GM04504 (cell line): ENCODE results near the gene SEC61A2.
A peak's percentile ranks its signal among the peaks of the same experiment; 100 is the strongest.

Experiments
- DNase-seq: peaks from one replicate; pipeline ENCODE4 v3.0.0-alpha.2; 2012; ENCODE audit warnings: low read depth

SEC61A2 gene

GRCh38 chr10:12196531-12197211 lies 67.2 kb downstream of the SEC61A2 start:
- no peak for DNase-seq

DNA sequence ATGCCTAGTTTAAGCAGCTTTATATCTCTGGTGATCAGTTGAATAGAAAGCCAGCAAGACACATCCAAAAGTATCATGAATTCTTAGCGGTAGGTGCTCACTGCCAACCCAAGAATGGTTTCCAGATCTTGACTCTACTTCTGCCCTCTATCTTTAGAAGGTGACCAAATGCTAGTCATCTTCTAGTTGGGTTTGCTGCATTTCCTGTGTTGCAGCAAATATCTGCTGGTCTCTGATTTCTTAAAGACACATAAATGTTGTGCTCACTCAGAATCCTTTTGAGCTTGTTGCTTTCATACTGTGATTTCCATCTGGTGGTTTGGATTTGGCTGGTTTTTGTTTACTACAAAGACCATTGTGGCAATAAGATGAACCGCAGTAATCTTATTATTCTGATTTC lies 68.7 kb downstream of the SEC61A2 start:
- DNase-seq: no peak

DNA sequence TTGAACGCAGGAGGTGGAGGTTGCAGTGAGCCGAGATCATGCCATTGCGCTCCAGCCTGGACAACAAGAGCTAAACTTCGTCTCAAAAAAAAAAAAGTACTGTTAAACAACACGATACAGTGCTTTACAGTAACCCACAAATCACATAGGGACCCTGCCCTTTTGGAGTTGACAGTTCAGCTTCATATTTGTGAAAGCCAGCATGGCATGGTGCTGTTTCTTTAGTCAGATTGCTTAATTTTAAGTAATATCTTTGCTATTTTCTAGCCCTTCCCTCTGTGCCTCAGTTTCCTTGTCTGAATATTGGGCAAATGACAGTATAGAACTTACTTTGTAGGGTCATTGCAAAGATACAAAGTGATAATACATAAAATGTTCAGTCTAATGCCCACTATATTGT lies 71.4 kb downstream of the SEC61A2 start:
- no peak for DNase-seq

DNA sequence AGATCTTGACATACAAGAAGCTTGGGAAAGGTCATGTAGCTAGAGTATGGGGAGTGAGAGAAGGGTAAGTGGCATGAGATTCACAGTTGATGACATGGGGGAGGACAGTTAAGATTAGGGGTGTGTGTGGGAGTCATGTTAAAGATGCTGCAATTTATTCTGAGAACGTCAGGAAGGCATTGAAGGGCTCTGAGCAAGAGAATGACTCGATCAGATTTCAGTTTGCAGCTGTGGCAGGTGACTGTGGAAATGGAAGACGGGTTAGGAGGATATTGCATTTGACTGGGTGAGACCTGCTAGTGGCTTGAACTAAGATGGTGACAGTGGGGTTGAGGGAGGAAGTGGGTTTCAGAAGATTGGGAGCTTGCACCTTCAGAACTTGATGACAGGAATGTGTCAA lies 72.1 kb downstream of the SEC61A2 start:
- no peak for DNase-seq

- DNase-seq: no peak
Measured at GRCh38 chr10:12202226-12202625, 72.7 kb downstream of the SEC61A2 start.

GRCh38 chr10:12205082-12205481 lies 75.6 kb downstream of the SEC61A2 start:
- no peak for DNase-seq

- DNase-seq: no peak
Measured at GRCh38 chr10:12207114-12207513, 77.6 kb downstream of the SEC61A2 start.

DNA sequence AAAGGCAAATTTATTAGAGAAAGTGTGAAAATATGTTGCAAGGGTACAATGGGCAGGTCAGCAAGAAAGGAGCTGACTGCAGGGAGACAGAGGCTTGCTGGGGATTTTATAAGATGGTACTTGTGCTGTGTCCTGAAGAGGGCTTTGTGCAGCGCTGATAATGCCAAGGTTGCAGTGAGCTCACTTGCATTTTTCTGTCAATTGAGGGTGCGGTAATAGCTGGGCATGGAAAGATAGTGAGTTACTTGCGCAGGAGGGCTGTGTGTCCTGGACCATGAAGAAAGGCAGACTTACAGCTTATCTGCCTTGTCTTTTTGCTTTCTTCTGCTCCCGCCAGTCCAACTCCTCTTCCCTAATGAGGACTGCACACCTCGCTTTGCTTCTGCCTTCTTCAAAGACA lies 79.0 kb downstream of the SEC61A2 start:
- DNase-seq: no peak

DNA sequence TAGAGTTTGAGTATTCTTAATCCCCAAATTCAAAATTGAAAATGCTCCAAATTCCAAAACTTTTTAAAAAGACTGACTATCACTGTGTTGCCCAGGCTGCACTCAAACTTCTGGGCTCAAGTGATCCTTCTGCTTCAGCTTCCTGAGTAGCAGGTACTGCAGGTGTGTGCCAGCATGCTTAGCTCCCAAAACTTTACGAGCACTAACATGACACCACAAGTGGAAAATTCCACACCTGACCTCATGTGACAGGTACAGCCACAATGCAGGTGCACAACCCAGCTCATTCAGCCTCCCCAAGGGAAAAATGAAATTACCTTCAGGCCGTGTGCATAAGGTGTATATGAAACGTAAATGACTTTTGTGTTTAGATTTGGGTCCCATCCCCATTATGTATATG lies 83.0 kb downstream of the SEC61A2 start:
- DNase-seq: no peak

- no peak for DNase-seq
Measured at GRCh38 chr10:12213621-12214020, 84.1 kb downstream of the SEC61A2 start.

DNA sequence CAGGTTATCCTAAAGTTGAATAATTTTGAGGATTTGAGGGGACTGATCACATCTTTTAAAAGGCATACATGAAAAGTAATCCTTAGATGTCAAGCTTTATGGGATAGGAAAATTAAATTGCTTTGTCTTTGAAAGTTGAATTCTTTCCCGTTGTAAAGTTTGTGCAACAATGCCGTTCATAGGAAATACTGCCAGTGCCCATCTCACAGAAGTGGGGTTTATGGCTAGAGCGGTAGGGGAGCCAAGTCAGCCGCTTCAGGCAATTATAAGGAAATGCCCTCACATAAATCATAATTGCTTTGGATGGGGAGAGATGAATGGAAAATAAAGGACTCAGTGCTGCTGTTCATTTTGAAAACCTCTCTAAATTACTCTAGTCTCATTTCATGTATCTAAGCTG lies 84.6 kb downstream of the SEC61A2 start:
- no peak for DNase-seq

DNA sequence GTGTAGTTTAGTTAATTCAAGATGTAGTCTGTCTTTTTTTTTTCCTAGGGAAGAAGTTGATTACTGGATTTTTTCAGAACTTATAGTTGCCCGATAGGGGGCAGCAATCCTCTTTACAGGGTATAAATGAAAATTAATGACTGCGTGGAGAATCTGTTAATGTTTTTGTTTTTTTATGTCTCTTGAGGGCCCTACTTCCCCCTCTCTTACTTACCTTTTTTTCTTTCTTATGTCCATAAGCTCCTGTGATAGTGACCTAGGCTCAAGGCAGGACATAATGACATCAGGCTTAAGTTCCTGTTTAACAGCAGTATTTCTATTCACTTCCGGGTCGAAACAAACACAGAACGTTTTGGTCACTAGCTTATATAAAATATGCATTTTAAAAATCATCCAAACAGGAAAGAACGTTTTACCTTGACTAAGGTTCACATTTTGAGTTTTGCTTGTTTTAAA lies 85.3 kb downstream of the SEC61A2 start:
- peak; percentile 35 for DNase-seq
